ENCODE results near the gene SHANK3. TPM values are rescaled to one million over a fixed set of nuclear protein-coding genes. Genes with fewer than 3 reads are reported as not detected.

Gene SHANK3
- total and polyA plus RNA-seq, 2 of the 4 experiments (the other 2 are of a cell fraction): 0.18 to 1.5 TPM

DNA sequence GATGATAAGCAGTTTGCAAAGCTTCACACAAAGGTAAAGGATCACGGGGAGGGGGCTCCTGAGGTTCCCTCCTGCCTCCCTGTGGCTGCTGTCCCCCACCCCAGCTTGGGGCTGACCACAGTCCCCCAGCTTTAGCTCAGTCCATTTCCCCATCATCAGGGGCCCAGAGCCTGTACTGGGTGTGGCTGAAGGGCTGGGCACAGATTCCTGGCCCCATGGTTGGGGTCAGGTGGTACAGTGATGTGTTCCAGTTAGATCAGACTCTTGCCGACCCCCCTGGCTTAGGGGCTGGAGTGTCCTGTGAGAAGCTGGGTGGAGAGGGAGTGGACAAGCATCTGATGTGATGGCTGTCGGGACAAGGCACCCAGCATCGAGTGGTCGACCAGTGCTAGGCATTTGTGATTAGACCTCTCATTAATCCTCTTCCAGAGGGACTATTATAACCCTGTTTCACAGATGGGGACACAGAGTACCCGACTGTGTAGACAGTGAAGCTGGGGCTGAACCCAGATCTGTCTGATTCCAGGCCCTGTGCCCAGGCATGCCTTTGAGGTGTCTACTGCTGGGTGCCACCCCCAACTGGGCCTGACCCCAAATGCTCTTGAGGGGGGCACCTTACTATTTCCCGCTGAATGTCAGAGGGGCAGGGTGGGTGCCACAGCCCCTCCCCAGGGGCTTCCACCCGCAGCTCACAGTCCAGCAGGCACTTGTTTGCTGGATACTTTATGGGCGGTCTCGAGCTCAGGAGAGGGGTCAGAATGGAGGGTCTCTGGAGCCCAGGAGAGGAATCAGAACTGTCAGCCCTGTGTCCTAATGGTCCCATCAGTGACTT lies 4.3 kb downstream of the SHANK3 start:
- no peak overlapping the region for H3K23ac ChIP-seq (ENCODE audit: low read depth, low read length)
- in situ Hi-C loops (cut with MboI; ENCODE audit: low sequenced_read_pairs) (no loop called here), intact Hi-C loops (cut with micrococcal nuclease) (no loop called here), dilution Hi-C loops (cut with HindIII; ENCODE audit: low sequenced_read_pairs, unreplicated experiment) (no loop called here)
- no peak overlapping the region for H3K4me3 ChIP-seq (ENCODE audit: insufficient read depth, low read depth, low read length)
- POLR2A ChIA-PET (ENCODE audit: unreplicated experiment): no interaction called here
- 50% methylated on average over 2 of the region's 10 CpGs; no CpG with 5 or more reads in 1 of the 2 experiments for WGBS, 2 experiments (ENCODE audit: extremely low coverage in 2 of 2, insufficient read length in 1 of 2)
- H3K27me3 ChIP-seq (ENCODE audit: control insufficient read depth, insufficient read depth, low read length): peaks cover 37% of the 10 kb centered on the region
- no peaks in the 10 kb centered on the region; the same call in 1 of the 2 replicates for H3K4me1 ChIP-seq (ENCODE audit: control insufficient read depth, insufficient read depth, low read length)
- H3K9me1 ChIP-seq (ENCODE audit: insufficient read depth, low read length): peaks cover 8% of the 10 kb centered on the region
- H3K18ac ChIP-seq (ENCODE audit: low read depth, low read length): no peak overlapping the region
- H3K4me2 ChIP-seq (ENCODE audit: low read depth, low read length): no peak overlapping the region
- no peak overlapping the region for H3K4ac ChIP-seq (ENCODE audit: low read depth, low read length)
- no peak overlapping the region for H3K56ac ChIP-seq (ENCODE audit: extremely low read depth, insufficient read depth, low read length)
- no peak overlapping the region for H3K14ac ChIP-seq (replicated peaks; ENCODE audit: low read depth, low read length)
- DNase-seq (no peak), ATAC-seq (ENCODE audit: low read depth) (no peak)
- H3K9me3 ChIP-seq (ENCODE audit: control insufficient read depth, insufficient read depth, low read length): no peaks in the 10 kb centered on the region; the same call in 1 of the 2 replicates
- no peak overlapping the region for H3K9ac ChIP-seq (ENCODE audit: low read depth, low read length)
- H2AFZ ChIP-seq (replicated peaks; ENCODE audit: low read length, poor library complexity): no peak overlapping the region
- no peak overlapping the region for H2BK5ac ChIP-seq (ENCODE audit: low read depth, low read length, poor library complexity, severe bottlenecking)
- H3K79me1 ChIP-seq (ENCODE audit: low read depth in 1 of 2, low read length in 2 of 2): no peaks in the 10 kb centered on the region
- H2AK9ac ChIP-seq (replicated peaks; ENCODE audit: low read depth, low read length, poor library complexity): no peak overlapping the region
- no peak overlapping the region for H4K8ac ChIP-seq (ENCODE audit: low read depth in 2 of 2, low read length in 2 of 2)
- H2BK15ac ChIP-seq (ENCODE audit: low read depth, low read length): no peak overlapping the region
- H2BK120ac ChIP-seq (ENCODE audit: low read depth, low read length): no peak overlapping the region
- H4K5ac ChIP-seq (ENCODE audit: low read depth, low read length): no peak overlapping the region
- H4K91ac ChIP-seq (ENCODE audit: insufficient read depth, low read depth, low read length): no peak overlapping the region
- TF ChIP-seq MAZ (IDR thresholded peaks at IDR 0.05; ENCODE audit: borderline replicate concordance, low read depth, low read length): no peak
- no peak for TF ChIP-seq BHLHE40 (IDR thresholded peaks at IDR 0.05; ENCODE audit: low read depth, low read length)
- TF ChIP-seq RAD21 (IDR thresholded peaks at IDR 0.05; ENCODE audit: low read length): no peak
- TF ChIP-seq, protein P1, sequence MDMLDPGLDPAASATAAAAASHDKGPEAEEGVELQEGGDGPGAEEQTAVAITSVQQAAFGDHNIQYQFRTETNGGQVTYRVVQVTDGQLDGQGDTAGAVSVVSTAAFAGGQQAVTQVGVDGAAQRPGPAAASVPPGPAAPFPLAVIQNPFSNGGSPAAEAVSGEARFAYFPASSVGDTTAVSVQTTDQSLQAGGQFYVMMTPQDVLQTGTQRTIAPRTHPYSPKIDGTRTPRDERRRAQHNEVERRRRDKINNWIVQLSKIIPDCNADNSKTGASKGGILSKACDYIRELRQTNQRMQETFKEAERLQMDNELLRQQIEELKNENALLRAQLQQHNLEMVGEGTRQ (IDR thresholded peaks at IDR 0.05; ENCODE audit: low read depth, low read length): no peak
- TF ChIP-seq FOS (IDR thresholded peaks at IDR 0.05; ENCODE audit: low read depth, low read length): no peak
- TF ChIP-seq CHD1 (IDR thresholded peaks at IDR 0.05; ENCODE audit: low read depth, low read length): no peak
- TF ChIP-seq, protein P2, sequence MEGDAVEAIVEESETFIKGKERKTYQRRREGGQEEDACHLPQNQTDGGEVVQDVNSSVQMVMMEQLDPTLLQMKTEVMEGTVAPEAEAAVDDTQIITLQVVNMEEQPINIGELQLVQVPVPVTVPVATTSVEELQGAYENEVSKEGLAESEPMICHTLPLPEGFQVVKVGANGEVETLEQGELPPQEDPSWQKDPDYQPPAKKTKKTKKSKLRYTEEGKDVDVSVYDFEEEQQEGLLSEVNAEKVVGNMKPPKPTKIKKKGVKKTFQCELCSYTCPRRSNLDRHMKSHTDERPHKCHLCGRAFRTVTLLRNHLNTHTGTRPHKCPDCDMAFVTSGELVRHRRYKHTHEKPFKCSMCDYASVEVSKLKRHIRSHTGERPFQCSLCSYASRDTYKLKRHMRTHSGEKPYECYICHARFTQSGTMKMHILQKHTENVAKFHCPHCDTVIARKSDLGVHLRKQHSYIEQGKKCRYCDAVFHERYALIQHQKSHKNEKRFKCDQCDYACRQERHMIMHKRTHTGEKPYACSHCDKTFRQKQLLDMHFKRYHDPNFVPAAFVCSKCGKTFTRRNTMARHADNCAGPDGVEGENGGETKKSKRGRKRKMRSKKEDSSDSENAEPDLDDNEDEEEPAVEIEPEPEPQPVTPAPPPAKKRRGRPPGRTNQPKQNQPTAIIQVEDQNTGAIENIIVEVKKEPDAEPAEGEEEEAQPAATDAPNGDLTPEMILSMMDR (conservative IDR thresholded peaks at IDR 0.05; ENCODE audit: low read depth, low read length): no peak
- TF ChIP-seq POLR2A (IDR thresholded peaks at IDR 0.05; ENCODE audit: low read depth, low read length): no peak
- TF ChIP-seq, protein P3, sequence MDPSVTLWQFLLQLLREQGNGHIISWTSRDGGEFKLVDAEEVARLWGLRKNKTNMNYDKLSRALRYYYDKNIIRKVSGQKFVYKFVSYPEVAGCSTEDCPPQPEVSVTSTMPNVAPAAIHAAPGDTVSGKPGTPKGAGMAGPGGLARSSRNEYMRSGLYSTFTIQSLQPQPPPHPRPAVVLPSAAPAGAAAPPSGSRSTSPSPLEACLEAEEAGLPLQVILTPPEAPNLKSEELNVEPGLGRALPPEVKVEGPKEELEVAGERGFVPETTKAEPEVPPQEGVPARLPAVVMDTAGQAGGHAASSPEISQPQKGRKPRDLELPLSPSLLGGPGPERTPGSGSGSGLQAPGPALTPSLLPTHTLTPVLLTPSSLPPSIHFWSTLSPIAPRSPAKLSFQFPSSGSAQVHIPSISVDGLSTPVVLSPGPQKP (IDR thresholded peaks at IDR 0.05; ENCODE audit: borderline replicate concordance, low read depth, low read length): no peak
- TF ChIP-seq SMC3 (IDR thresholded peaks at IDR 0.05; ENCODE audit: low read depth, low read length): no peak
- BruUV-seq (replicated peaks): no TSS peak
- H2BK20ac ChIP-seq (ENCODE audit: low read depth, low read length): no peak overlapping the region
- H4K20me1 ChIP-seq (ENCODE audit: insufficient read depth, low read length): no peaks in the 10 kb centered on the region; the same call in 1 of the 2 replicates
- H3K27ac ChIP-seq (ENCODE audit: insufficient read depth, low read length): no peak overlapping the region
- CTCF ChIA-PET: no interaction called here
- H3K36me3 ChIP-seq (ENCODE audit: control insufficient read depth, insufficient read depth, low read length): no peaks in the 10 kb centered on the region
- H2AK5ac ChIP-seq (ENCODE audit: low read depth, low read length): no peak overlapping the region

Measured in IMR-90 (cell line).